HG02678 (cell line): Measurements from ENCODE around the gene LRCH3.

Experiments
- ATAC-seq: cut with Tn5 transposase; IDR thresholded peaks from one replicate; pipeline ENCODE4 v1.9.1; 2021; ENCODE audit warnings: mild to moderate bottlenecking, moderate library complexity; ENCODE audit not compliant: unreplicated experiment

LRCH3 gene

DNA sequence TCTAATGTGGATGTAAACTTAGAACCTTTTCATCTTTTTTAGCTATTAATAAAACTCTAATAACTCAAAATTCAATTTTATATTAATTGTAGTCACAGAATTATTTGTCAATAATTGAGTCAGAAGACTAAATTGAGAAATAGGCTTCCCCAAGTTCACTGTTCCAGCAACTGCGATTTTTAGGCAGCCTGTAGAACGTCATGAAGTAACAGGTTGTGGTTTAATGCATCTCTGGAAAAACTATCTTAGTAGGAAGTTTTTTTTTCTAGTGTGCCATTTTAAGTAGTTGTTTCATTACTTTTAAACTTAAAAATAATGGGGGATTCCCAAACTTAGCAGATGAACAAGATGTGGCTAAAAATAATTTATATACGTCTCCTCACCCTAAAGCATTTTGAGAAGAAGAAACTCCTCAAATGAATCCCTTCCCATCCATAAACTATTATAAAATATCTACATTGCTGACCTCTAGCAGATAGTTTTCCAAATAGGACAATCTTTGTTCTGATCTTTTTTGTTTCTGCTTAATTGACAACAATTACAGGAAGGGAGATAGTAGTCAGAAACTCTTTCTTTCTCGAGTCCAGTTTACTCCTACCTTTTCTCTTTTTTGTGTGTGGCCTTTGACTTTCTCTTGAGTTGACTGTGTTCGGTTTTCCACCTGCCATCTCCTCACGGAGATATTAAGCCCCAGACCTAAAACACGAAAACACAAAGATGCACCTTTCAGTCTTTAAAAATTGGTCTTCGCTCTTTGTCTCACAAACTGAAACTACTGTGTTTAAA, 43.1 kb downstream of the LRCH3 start:
- no peak for ATAC-seq

DNA sequence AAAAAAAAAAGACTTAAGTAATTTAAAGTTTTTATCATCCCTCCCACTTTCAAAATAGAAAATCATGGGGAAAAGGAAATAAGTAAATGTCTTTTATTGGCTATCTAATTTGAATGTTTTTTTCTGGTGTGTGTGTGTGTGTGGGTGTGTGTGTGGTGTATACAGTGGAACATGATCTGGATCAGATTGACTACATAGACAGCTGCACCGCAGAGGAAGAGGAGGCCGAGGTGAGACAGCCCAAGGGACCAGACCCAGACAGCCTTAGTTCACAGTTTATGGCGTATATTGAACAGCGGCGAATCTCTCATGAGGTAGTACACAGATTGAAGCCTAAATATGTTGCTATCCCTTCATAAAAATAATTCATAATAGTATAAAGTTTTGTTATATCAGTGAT, 44.5 kb downstream of the LRCH3 start:
- no peak for ATAC-seq

DNA sequence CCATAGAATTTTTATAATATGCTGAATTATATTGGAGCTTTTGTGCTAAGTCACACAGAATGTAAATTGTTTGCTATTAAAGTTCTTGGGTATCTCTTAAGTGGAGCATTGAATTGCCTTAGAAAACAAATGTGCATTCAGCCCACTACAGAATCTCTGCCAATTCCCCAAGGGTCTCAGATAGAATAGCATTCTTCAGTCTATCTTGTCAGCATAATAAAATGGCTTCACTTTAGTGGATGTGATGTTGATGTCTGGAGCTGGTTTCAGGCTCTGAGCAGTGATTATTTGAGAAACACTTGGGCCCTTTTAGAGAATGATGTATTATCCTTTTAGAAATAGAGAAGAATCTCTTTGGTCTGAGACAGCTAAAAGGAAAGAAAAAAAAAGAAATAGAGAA, 45.2 kb downstream of the LRCH3 start:
- ATAC-seq, result no peak

DNA sequence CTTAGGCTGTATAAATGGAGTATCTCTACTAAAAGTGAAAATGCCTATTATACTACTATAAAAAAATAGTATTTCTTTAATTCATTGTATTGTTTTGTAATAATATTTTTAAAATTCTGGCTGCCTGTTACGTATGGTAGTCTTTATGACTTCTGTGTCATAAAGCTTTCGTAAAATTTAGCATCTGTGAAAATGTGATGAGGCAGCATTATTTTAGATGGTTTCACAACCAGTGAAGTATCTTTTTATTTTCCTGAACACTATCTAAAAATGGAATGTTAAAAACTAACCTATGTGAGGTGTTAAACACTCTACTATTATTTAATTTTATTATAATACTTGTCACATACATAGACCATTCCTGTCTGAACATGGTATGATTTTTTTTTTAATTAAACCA, 46.2 kb downstream of the LRCH3 start:
- no peak for ATAC-seq

DNA sequence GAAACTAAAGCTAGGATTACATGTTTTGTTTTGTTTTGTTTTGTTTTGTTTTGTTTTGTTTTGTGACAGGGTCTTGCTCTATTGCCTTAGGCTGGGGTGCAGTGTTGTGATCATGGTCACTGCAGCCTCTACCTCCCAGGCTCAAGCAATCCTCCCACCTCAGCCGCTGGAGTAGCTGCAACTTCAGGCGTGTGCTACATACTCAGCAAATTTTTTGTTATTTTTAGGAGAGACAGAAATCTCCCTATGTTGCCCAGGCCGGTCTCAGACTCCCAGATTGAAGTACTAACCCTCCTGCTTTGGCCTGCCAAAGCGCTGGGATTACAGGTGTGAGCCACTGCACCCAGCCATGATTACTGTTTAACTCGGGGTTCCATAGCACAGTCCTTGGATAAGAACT, 50.7 kb downstream of the LRCH3 start:
- ATAC-seq, result no peak

DNA sequence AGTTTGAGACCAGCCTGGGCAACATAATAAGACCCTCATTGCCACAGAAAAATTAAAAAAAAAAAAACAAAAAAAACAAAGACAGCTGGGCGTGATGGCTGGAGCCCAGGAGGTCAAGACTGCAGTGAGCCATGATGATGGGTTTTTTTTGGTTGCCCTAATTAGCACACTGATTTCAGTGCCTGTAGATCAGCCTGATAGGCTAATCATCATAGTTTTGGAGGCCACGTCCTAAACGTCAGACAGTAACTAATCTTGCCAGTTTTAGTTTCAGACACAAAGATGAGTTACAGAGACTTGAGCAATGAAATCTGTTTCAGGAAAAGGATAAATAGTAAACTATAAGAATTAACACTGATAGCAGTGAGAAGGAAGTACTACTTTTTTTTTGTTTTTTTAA, 55.4 kb downstream of the LRCH3 start:
- no peak for ATAC-seq

DNA sequence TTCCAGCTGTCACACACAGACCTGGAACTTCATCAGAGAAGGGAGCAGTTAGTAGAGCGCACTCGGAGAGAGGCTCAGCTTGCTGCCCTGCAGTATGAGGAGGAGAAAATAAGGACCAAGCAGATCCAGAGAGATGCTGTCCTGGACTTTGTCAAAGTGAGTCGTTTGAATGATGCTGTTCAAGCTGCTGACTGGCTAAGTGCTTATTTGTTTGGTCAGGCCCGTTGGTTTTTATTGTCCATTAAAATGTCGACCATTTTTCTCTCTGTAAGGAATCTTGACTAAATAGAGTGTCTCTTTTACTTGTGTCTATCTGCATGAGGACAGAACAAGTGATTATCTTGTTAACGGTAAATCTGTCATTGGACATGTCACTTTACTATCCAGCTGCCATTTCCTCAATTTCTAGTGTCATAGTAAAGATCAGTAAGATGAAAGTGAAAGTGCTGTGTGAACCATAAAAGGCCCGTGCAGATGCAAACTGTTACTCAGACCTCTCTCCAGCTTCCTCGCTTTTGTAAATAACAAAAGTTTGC, 56.9 kb downstream of the LRCH3 start:
- ATAC-seq, result peak; percentile 77

DNA sequence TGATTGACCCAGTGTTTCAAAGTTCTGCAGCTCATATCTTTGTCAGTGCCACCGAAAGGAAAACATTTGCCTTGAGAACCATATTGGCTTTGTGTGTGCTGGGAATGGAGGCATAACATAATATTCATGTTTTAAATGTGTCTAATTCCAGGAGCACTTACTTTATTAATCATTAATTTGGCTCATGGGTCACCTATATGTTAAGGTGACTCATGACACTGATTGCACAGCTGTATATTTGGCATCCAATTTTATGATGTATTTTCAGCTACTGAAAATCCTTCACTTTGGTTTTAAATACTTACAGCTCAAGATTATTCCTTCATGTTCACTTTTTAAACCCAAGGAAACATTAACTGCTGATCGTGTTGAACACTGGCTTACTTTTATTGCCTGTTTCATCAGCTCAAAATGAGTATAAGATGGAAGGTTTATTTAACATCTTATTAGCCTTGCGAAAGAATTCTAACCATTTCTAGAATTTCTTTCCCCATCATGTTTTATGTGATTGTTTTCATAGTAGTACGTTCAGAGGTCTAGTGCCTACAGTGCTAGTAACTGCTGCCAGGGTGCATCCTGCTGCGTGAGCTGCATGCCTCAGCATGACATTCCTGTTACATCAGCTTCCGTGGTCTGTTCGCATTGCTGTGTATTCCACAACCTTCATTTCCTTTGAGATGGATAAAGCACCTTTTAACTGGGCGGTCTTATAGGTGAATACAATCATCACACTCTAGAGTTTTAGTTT, 63.7 kb downstream of the LRCH3 start:
- ATAC-seq, result no peak

DNA sequence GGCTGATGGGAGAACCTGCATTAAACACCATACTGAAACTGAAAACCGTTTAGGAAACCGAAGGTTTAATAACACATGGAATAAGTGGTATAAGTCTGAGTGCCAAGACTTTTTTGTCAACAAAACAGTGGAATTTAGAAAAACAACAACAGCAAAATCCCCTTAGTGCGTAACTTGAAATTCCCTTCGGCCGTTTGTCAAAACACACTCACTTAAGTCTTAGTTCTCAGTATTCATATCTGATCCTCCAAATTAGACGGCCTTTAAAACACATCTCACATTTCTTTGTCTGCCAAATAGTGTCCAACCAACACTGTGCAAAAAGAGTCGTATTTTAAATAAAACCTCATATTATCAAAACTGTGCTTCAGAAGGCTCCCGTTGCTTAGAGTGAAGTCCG, 64.5 kb downstream of the LRCH3 start:
- ATAC-seq, result no peak

DNA sequence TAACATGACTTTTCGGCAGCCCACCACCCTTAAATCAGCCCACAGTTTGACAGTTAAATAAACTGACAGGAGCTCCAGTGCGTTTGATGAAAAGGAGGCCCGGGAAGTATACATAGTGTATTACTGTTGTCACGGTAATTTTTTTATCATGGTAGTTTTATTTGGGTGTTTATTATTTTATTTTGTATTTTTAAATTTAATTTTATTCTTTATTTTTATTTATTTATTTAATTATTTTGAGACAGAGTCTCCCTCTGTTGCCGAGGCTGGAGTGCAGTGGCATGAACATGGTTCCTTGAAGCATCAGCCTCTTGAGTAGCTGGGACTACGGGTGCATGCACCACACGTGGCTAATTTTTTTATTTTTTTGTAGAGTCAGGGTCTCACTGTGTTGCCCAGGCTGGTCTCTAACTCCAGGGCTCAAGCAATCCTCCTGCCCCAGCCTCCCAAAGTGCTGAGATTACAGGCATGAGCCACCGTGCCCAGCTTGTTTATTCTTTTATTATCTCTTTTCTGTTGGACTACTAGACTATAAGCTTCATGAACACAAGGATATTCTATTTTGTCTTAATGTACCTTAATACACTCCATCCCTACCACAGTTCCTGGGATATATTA, 65.3 kb downstream of the LRCH3 start:
- no peak for ATAC-seq

DNA sequence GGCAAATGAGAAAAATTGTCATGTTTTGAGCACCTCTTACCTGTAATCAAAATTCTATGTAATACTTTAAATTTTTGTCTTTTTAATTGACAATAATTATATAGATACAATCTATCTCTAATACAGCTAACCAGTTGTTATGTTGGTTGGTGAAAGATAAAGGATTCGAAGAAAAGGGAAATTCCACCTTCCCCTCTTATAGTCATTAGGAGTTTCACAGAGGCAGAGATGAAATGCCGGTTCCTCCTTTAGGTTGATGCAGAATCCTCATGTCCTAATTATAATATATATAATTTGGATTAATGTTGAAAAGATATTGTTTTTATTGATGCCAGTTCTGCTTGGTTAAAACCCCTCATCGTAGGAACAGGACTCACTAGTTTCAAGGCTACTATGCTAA, 67.1 kb downstream of the LRCH3 start:
- ATAC-seq, result no peak

DNA sequence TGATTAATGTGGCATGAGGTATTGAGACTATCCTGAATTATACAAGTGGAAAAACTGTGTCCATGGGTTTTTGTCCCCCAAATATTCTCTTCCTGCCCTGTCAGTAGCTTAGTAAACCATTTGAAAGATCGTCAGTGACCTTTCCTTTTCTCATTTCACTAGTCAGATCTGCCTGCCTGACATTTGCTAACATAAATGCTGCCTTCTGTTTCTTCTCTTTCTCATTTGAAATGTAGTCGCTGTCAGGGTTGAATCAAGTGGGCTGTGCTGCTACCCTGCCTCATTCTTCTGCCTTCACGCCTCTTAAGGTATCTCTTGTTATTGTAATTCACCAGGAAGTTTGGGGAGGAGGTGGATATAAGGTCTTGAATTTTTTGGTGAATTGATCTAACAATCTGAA, 67.5 kb downstream of the LRCH3 start:
- no peak for ATAC-seq

DNA sequence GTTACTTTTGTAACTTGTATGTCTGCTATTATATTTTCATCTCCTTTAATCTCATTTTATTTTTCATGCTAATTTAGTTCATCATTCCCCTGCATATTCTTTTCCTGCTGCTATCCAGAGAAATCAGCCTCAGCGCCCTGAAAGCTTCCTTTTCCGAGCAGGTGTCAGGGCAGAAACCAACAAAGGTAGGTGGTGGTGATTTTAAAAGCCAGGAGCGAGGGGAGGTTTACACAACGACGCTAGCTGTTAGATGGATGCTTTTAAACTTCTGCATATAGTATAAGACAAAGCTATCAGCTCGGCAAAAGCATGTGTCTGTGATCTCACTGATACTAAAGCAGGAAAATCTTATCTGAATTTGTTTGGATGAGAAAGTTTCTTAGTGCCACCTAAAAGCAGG, 75.0 kb downstream of the LRCH3 start:
- ATAC-seq, result no peak

DNA sequence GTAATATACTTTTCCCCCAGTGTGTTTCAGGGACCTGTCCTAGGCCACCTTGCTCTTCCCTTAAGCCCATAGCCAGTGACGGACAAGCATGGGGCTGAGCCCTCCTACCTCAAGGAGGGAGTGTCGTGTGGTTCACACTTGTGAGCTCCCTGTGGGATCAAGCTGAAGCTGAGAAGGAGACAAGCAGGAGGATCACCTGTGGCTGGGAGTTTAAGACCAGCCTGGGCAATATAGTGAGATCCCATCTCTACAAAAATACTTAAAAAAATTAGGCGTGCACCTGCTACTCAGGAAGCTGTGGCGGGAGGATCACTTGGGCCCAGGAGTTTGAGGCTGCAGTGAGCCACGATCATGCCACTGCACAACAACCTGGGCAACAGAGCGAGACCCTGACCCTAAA, 82.3 kb downstream of the LRCH3 start:
- no peak for ATAC-seq

DNA sequence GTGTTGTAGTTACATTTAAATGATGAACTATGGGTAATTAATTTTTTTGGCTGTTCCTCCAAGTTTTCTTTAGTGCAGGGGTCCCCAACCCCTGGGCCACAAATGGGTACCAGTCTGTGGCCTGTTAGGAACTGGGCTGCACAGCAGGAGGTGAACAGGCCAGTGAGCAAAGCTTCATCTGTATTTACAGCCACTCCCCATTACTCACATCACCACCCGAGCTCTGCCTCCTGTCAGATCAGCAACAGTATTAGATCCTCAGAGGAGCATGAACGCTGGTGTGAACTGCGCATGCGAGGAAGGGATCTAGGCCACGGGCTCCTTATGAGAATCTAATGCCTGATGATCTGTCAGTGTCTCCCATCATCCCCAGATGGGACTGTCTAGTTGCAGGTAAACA, 83.0 kb downstream of the LRCH3 start:
- ATAC-seq, result no peak

DNA sequence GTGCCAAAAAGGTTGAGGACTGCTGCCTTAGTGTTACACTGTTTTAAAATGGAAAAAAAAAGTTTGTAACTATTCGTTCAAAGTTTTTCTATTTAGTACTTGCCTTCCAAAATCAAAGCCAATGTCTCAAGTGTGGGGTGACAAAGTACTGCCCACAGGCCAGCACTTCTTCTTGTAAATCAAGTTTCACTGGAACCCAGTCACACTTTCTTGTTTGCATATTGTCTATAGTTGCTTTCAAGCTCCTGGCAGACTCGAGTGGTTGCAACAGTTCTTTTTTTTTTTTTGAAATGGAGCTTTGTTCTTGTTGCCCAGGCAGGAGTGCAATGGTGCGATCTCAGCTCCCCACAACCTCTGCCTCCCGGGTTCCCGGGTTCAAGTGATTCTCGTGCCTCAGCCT, 83.6 kb downstream of the LRCH3 start:
- ATAC-seq, result no peak

DNA sequence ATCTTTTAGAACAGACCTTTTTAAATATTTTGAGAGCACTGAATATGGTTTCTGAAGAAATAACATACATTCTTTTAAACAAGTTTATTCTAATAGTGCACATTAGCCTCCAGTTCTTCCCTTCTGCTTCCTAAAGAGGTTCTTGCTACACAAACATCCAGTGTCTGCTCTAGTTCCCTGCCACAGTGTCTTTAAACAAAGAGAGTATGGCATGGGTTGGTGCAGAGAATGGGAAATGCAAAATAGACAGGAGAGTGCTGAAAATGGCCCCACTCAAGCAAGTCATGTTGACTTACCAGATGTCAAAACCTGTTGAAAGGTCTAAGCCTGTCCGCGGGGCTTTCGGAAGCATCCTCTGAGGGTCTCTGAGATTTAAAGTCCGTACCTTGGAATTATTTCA, 86.8 kb downstream of the LRCH3 start:
- no peak for ATAC-seq

DNA sequence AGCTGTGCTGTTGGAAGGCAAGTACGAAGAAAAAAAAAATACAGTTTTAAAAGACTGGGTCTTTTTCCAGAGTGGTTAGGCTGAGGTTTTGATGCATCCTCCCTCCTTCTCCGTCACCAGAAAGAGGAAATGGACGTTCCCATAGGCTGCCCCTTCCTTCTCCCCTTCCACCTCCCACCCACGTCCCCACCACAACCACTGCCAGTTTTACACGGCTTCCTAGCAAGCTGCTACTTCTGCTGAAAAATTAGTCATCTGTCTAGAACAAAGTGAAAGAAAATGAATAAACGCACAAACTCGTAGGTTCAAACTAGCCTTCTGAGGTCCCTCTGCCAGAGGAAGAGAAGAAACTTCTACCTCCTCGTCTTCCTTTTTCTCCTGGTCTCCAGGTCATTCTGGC, 87.4 kb downstream of the LRCH3 start:
- ATAC-seq, result no peak

DNA sequence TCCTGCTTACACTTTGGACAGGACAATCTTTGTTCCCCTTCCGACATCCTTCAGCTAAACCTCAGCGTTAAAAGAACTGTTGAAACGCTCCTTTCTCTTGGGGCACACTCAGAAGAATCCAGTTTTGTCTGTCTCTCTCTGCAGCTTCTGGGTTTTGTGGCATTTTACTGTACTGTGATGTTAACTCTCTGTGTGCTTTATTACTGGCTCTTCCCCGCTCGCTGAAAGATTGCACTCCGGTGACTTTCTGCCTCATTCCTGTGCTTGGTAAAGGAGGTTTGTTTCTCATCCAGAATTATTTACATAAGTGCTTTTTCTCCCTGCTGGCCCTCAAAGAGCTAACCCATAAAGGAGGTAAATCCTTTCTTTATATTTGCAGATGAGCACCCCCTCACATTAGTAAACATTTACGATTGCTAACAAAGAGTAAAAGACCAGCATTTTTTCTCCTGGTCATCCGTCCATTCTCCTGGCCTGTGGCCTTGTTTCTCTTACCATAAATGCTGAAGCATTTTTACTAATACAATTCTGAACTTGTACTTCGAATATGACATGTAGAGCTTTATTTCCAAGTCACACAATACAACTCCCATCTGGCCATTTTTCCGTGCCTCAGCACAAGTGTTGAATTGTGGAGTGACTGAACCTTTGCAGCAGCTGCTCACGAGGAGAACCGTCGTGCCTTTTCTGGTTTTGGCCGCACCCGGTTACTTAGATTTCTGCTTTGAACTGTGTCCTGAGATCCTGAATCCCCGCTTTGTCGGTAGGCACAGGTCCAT, 89.6 kb downstream of the LRCH3 start:
- ATAC-seq, result no peak

DNA sequence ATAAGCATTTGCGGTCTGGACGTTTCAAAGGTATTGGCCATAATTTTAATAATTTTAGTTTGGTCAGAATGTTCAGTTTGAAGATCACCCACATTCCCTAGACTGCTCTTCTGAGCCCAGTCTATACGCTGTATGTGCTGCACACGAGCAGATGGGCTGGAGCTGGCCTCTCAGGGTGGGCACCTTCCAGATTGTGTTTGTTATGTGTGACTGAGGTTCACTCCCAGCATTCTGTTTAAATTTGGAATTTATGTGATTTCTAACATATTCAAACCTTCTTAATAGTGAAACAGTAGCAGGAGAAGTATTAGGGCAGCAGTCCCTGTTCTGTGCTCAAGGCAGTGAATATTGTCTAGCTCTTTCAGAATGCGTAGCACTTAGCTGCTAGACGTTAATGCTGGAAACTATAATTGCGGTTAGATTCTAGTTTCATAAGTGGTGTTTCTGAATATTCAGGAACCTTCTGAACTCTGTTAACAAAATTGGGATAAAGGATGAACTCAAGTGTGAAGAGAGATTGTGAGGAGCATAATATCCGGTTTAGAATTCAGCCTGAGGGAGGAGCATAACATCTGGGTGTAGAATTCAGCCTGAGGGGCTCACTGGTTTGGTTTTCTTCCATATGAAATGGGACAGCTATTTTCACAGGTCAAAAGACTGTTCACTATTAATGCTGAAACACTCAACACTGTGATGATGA, 90.4 kb downstream of the LRCH3 start:
- ATAC-seq, result no peak

DNA sequence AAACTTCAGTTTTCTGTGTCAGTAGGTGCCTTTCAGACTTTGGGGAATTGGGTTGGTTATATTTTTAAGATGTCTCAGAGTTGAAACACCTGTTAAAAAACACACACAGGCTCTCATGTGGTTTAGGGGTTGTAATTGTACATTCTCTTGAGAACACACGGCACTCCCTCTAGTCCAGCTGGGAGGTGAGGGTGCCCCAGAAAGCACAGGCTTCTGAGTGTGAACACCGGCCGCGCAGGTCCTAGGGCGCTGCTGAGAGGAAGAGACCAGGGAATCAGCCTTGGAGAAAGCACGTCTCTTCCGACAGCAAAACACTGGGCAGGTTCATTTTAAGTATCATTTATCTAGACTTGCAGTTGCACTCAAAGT, 90.9 kb downstream of the LRCH3 start:
- ATAC-seq, result no peak
